ENCODE results near the gene PROB1. TPM values are rescaled to one million over a fixed set of nuclear protein-coding genes. Genes with fewer than 3 reads are reported as not detected.
"Not testable (repeated sequence)": the region's sequence is repeated elsewhere in the genome, so short reads cannot be mapped to it uniquely, and the experiment has no call there.

Gene PROB1
- total RNA-seq, 2 experiments from 2014 or later, result 5.2 to 6.2 TPM

DNA sequence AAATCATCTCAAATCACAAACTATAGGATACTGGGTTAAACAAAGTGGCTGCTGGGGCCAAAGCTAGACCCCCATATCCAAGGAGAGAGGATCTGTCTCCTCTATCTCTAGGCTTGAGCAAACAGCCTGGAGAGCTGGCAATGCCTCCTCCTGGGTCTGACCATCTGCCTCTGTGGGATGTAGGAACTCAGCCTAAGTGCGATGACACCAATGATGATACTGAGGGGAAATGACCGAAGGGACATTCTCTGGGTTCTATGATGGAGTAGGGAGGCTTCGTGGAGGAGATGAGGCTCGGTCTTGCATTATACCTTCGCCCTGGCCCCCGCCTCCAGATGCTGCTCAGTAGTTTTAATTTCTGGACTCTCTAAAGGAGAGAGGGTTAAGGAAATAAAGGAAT lies 18.2 kb upstream of the PROB1 start:
- Mint-ChIP-seq H3K27me3 (ENCODE audit: low read depth) (no peaks in the 10 kb centered on the region), H3K9me3 (ENCODE audit: insufficient read depth) (no peaks in the 10 kb centered on the region), H3K36me3 (ENCODE audit: low read depth) (peaks cover 4% of the 10 kb centered on the region), H3K27ac (no peak overlapping the region), H3K4me3 (no peak overlapping the region), H3K4me1 (ENCODE audit: low read depth) (peaks cover 51% of the 10 kb centered on the region)
- ATAC-seq (no peak), DNase-seq (no peak)
- ChIA-PET POLR2A (interaction anchor here (0.8 kb wide), 1 partner anchor 124 kb away, joined by 3 read pairs; no protein-coding TSS in a partner anchor), CTCF (interaction anchor here (1.0 to 18.4 kb wide), 4 partner anchors 9 to 220 kb away, joined by 3 to 538 read pairs (median 3); partner anchors contain the start of genes PAIP2 and SPATA24)

DNA sequence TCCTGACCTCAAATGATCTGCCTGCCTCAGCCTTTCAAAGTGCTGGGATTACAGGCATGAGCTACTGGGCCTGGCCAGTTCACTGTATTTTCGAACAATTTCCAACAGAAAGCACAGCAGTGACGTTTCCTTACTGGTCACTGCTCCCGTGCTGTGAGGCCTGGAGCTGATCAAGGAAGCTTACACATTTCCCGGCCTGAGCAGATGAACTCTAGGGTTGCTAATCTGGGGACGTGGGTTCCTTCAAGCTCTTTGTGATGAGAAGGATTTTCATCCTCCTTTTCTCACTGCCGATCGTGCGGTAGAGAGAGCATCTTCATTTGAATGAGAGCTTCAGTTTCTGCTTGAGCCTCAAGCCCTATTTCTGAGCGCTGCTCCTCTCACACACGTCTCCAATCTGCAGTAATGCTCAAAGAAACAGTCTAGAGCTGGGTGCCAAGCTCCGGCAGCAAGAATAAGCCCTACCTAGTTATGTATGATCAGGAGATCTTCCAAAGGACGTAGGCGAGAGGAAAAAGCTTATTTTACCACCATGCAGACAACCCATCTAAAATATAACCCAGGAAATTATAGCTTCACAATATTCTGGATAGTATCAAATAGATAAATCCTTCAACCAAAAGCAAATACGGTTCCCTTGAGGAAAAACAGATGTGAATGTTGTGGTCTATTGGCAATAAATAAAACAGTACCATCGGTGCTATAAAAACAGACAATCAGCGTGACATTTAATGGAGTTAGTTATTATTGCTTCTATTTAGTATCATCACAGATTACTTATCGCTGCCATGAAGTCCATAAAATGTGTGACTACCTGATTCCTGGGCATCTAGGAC lies 16.3 kb upstream of the PROB1 start:
- H3K27ac Mint-ChIP-seq, result no peak overlapping the region
- H3K9me3 Mint-ChIP-seq (ENCODE audit: insufficient read depth), result no peaks in the 10 kb centered on the region
- peaks cover 49% of the 10 kb centered on the region for H3K4me1 Mint-ChIP-seq (ENCODE audit: low read depth)
- ChIA-PET POLR2A (interaction anchor here (0.6 kb wide), 2 partner anchors 116 to 759 kb away, joined by 3 to 4 read pairs; no protein-coding TSS in a partner anchor), CTCF (interaction anchor here (0.6 to 18.4 kb wide), 5 partner anchors 9 to 154 kb away, joined by 3 to 538 read pairs (median 3); no protein-coding TSS in a partner anchor)
- no peak for DNase-seq
- peaks cover 4% of the 10 kb centered on the region for H3K36me3 Mint-ChIP-seq (ENCODE audit: low read depth)
- no peak overlapping the region for H3K4me3 Mint-ChIP-seq
- no peak for ATAC-seq
- no peaks in the 10 kb centered on the region for H3K27me3 Mint-ChIP-seq (ENCODE audit: low read depth)

DNA sequence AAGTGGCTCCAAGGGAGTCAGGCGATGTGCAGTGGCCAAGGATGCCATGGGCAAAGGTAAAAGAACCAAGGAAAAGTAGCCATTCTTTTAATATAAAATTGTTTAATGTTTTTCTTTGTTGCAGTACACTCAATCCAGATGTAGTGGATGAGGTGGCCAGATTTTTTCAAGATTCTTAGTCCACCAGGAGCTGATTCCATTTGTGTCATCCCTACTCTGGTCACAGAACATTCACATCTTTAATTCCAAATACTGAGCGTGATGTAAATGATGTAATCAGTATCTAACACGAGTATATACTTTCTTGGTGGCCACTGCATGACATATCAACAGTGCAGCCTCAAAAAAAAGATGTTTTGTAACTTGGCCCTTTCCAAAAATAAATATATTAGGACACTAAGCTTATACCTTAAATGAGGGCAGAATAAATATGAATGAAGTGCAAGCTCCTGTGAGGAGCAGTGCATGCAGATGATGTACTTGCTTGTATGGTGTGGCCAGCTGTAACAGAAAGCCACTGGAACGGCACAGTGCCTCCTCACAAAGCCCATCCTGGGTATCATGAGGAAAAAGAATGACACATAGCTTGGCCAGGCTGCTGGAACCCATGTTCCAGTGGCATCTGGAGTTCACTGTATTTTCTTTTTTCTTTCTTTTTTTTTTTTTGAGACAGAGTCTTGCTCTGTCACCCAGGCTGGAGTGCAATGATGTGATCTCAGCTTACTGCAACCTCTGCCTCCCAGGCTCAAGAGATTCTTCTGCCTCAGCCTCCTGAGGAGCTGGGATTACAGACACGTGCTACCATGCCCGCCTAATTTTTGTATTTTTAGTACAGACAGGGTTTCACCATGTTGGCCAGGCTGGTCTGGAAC lies 15.5 kb upstream of the PROB1 start:
- Mint-ChIP-seq H3K36me3 (ENCODE audit: low read depth) (peaks cover 4% of the 10 kb centered on the region), H3K4me1 (ENCODE audit: low read depth) (peaks cover 41% of the 10 kb centered on the region)

DNA sequence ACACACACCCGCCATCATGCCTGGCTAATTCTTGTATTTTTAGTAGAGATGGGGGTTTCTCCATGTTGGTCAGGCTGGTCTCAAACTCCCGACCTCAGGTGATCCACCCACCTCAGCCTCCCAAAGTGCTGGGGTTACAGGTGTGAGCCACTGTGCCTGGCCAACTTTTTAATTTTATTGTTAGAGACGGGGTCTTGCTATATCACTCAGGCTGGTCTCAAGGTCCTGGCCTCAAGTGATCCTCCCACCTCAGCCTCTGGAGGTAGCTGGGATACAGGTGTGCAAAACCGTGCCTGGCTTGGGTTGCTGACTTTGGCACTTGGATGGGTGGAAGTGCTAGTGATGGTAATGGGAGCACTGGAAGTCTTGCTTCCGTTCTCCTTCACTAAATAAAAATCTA lies 14.2 kb upstream of the PROB1 start:
- CTCF ChIA-PET, result interaction anchor here (3.4 to 18.4 kb wide), 2 partner anchors 12 to 108 kb away, joined by 23 to 538 read pairs; no protein-coding TSS in a partner anchor

More for the DNA sequence above, 15.5 kb upstream of the PROB1 start:
- ChIA-PET POLR2A (interaction anchor here (0.6 kb wide), 1 partner anchor 116 kb away, joined by 4 read pairs; no protein-coding TSS in a partner anchor), CTCF (interaction anchor here (0.6 to 18.4 kb wide), 3 partner anchors 11 to 123 kb away, joined by 3 to 538 read pairs (median 23); no protein-coding TSS in a partner anchor)
- no peaks in the 10 kb centered on the region for H3K27me3 Mint-ChIP-seq (ENCODE audit: low read depth)
- no peak overlapping the region for H3K4me3 Mint-ChIP-seq
- H3K27ac Mint-ChIP-seq, result no peak overlapping the region
- DNase-seq (no peak), ATAC-seq (no peak)
- H3K9me3 Mint-ChIP-seq (ENCODE audit: insufficient read depth), result no peaks in the 10 kb centered on the region

DNA sequence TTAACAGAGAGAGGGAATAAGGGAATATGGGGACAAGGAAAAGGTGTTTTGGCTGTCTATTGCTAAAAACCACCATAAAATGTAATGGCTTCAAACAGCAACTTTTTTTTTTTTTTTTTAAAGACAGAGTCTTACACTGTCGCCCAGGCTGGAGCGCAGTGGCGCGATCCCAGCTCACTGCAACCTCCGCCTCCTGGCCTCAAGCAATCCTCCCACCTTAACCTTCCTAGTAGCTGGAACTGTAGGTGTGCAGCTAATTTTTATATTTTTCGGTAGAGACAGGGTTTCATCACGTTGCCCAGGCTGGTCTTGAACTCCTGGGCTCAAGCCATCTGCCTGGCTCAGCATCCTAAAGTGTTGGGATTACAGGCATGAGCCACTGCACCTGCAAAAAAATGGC lies 13.3 kb upstream of the PROB1 start:
- DNase-seq, result no peak
- Mint-ChIP-seq H3K27ac (no peak overlapping the region), H3K9me3 (ENCODE audit: insufficient read depth) (no peaks in the 10 kb centered on the region), H3K4me3 (no peak overlapping the region), H3K27me3 (ENCODE audit: low read depth) (no peaks in the 10 kb centered on the region), H3K36me3 (ENCODE audit: low read depth) (no peaks in the 10 kb centered on the region), H3K4me1 (ENCODE audit: low read depth) (peaks cover 31% of the 10 kb centered on the region)
- CTCF ChIA-PET, result interaction anchor here (1.5 to 18.4 kb wide), 4 partner anchors 11 to 109 kb away, joined by 3 to 538 read pairs (median 13); partner anchors contain the start of gene PROB1
- POLR2A ChIA-PET, result no interaction called here
- no peak for ATAC-seq

More for the DNA sequence above, 14.2 kb upstream of the PROB1 start:
- H3K9me3 Mint-ChIP-seq (ENCODE audit: insufficient read depth); ATAC-seq; H3K27me3 Mint-ChIP-seq (ENCODE audit: low read depth); H3K4me3 Mint-ChIP-seq; POLR2A ChIA-PET; H3K27ac Mint-ChIP-seq; DNase-seq; H3K36me3 Mint-ChIP-seq (ENCODE audit: low read depth): not testable (repeated sequence)
- peaks cover 34% of the 10 kb centered on the region for H3K4me1 Mint-ChIP-seq (ENCODE audit: low read depth)

DNA sequence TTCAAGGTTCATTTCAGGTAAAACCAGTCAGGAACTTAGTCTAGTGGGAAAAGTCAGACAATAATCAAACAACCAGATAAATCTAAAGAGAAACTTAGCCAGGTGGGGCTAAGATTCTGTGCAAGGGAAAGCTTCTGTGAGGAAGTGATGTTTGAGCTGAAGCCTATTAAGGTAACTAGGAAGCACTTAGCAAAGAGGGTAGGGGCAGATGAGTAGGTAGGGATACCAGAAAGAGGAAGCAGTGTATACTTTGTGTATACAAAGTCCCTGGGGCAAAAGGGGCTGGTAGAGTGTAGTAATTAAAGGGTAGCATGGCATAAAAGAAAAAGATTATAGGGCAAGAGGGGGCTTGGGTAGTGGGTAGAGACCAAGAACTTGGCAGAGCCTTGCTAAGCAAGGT lies 12.6 kb upstream of the PROB1 start:
- Mint-ChIP-seq H3K4me3 (no peak overlapping the region), H3K36me3 (ENCODE audit: low read depth) (no peaks in the 10 kb centered on the region), H3K9me3 (ENCODE audit: insufficient read depth) (no peaks in the 10 kb centered on the region), H3K27ac (no peak overlapping the region), H3K4me1 (ENCODE audit: low read depth) (peaks cover 30% of the 10 kb centered on the region), H3K27me3 (ENCODE audit: low read depth) (no peaks in the 10 kb centered on the region)
- DNase-seq (no peak), ATAC-seq (no peak)
- ChIA-PET CTCF (interaction anchor here (1.5 to 3.5 kb wide), 3 partner anchors 11 to 14 kb away, joined by 3 to 21 read pairs (median 5); partner anchors contain the start of gene PROB1), POLR2A (interaction anchor here (1.5 kb wide), 1 partner anchor 114 kb away, joined by 4 read pairs; the partner anchor contains the start of gene MATR3)

DNA sequence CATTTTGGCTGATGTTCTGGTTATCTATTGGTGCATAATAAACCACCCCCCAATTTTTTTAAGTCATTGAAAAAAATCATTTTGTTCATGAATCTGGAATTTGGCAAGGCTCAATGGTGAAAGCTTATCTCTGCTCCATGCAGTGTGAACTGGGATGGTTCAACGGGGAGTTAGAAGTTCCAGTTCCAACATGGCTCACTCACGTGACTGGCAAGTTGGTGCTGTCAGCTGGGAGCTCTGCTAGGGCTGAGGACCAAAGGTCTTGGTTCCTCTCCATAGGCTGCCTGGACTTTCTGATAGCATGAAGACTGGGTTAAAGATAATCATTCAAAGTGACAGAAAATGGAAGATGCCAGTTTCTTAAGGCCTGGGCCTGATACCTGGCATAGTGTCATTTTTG lies 12.1 kb upstream of the PROB1 start:
- DNase-seq (no peak), ATAC-seq (no peak)
- Mint-ChIP-seq H3K27ac (no peak overlapping the region), H3K4me1 (ENCODE audit: low read depth) (peaks cover 29% of the 10 kb centered on the region), H3K9me3 (ENCODE audit: insufficient read depth) (no peaks in the 10 kb centered on the region), H3K27me3 (ENCODE audit: low read depth) (no peaks in the 10 kb centered on the region), H3K4me3 (no peak overlapping the region), H3K36me3 (ENCODE audit: low read depth) (no peaks in the 10 kb centered on the region)
- ChIA-PET POLR2A (interaction anchor here (1.5 to 2.4 kb wide), 2 partner anchors 9 to 114 kb away, joined by 4 to 9 read pairs; partner anchors contain the start of gene MATR3), CTCF (interaction anchor here (0.7 to 3.5 kb wide), 5 partner anchors 10 to 107 kb away, joined by 3 to 21 read pairs (median 5); partner anchors contain the start of gene PROB1)

DNA sequence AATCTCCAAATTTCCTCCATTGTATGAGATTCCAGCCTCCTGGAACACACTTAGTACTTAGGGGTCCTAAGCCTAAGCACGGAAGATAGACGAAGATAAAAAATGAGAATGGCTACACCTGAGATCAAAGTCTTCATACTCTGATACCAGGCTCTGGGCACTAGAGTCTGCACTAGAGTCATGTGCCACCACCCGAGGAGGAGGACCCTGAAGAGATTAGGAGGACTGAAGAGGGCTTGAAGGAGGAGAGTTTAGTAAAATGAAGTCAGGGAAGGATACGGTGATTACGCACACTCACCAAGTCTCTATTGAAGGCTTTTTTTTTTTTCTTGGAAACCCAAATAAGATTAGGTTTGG lies 9.6 kb upstream of the PROB1 start:
- no peak for DNase-seq

DNA sequence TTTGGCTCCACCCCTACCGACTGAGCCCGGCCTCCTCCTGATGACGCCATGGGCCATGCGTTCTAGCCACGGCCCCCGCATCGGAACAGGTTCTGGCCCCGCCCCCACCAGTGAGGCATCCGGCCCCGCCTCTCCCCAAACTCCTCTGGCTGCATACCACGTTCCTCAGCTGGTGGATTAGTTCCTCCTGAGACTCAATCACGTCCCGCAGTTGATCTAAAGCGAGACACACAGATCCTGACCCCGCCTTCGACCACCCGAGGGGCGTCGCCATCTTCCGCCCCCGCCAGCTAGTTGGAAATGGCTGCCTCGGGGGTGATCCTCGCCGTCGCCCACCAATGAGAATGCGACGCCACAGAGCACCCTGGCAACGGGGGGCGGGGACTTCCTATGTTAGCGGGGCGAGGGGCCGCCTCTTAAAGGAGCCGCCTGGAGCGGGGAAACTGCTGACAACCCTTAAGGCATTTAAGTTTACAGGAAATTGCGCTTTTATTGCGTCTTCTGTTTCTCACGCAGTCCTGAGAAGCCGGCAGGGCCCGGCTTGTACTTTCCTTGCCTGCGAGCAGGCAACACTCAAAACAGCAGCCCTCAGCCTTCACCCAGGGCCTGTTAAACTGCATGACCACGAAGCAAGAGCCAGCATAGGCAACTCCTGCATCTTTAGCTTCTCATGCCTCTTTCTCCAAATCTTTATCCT lies 9.0 kb upstream of the PROB1 start, which contains the start of gene SPATA24:
Gene SPATA24, minus strand, starts transcription at position 303 of the 697 bp plus-strand sequence. Its CDS starts 29 bp downstream, at position 274.
- H3K9me3 Mint-ChIP-seq (ENCODE audit: insufficient read depth), result no peaks in the 10 kb centered on the region
- ChIA-PET POLR2A (interaction anchor here (0.9 to 4.6 kb wide), 6 partner anchors 8 to 280 kb away, joined by 3 to 39 read pairs (median 5); partner anchors contain the start of genes MZB1, PAIP2 and PROB1), CTCF (interaction anchor here (0.9 to 4.2 kb wide), 16 partner anchors 9 to 524 kb away, joined by 3 to 17 read pairs (median 4); partner anchors contain the start of genes MZB1, PAIP2 and PROB1)
- peak within 1 kb of the TSS; percentile 100 for H3K27ac Mint-ChIP-seq
- peaks cover 40% of the 10 kb centered on the region for H3K4me1 Mint-ChIP-seq (ENCODE audit: low read depth)
- H3K36me3 Mint-ChIP-seq (ENCODE audit: low read depth), result peaks cover 6% of the 10 kb centered on the region
- H3K27me3 Mint-ChIP-seq (ENCODE audit: low read depth), result no peaks in the 10 kb centered on the region
- H3K4me3 Mint-ChIP-seq, result peak within 1 kb of the TSS; percentile 94
- peak; percentile 99 for DNase-seq
- peak; percentile 93 for ATAC-seq

More for the DNA sequence above, 9.6 kb upstream of the PROB1 start:
- ChIA-PET CTCF (interaction anchor here (1.1 to 4.2 kb wide), 6 partner anchors 11 to 63 kb away, joined by 3 to 17 read pairs (median 10); partner anchors contain the start of genes MZB1 and PAIP2), POLR2A (interaction anchor here (0.9 to 4.6 kb wide), 5 partner anchors 9 to 279 kb away, joined by 3 to 39 read pairs (median 5); partner anchors contain the start of genes MZB1, PAIP2 and PROB1)
- Mint-ChIP-seq H3K4me3 (peak overlapping the region; percentile 94), H3K36me3 (ENCODE audit: low read depth) (peaks cover 6% of the 10 kb centered on the region), H3K27me3 (ENCODE audit: low read depth) (no peaks in the 10 kb centered on the region), H3K4me1 (ENCODE audit: low read depth) (peaks cover 34% of the 10 kb centered on the region), H3K27ac (peak overlapping the region; percentile 100), H3K9me3 (ENCODE audit: insufficient read depth) (no peaks in the 10 kb centered on the region)
- ATAC-seq, result peak; percentile 3

DNA sequence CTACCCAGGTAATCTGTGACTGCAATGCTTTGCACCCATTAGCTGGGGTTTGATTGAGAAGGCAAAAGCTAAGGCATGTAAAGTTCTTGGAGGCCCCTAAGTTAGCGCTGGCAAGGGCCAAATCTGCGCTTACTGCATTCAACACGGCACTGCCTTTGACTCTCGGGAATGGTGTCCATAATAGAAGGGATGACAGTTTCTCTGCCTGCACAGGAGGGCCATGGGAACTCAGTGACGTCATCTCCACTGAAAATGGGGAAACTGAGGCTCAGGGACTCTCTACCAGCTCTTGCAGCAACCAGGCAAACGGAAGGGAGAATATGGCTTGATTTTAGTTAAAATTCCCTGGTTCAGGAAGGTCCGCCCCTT lies 8.5 kb upstream of the PROB1 start:
- Mint-ChIP-seq H3K4me3 (peak overlapping the region; percentile 94), H3K36me3 (ENCODE audit: low read depth) (peaks cover 6% of the 10 kb centered on the region), H3K4me1 (ENCODE audit: low read depth) (peaks cover 40% of the 10 kb centered on the region), H3K27ac (peak overlapping the region; percentile 100), H3K27me3 (ENCODE audit: low read depth) (no peaks in the 10 kb centered on the region), H3K9me3 (ENCODE audit: insufficient read depth) (no peaks in the 10 kb centered on the region)
- CTCF ChIA-PET, result interaction anchor here (0.9 to 4.2 kb wide), 17 partner anchors 9 to 524 kb away, joined by 3 to 17 read pairs (median 3); partner anchors contain the start of genes MZB1, PAIP2 and PROB1
- DNase-seq (no peak), ATAC-seq (no peak)
- POLR2A ChIA-PET, result interaction anchor here (1.0 to 4.6 kb wide), 3 partner anchors 8 to 162 kb away, joined by 4 to 39 read pairs (median 5); partner anchors contain the start of genes MZB1 and PROB1

All from activated CD8-positive, alpha-beta T cell treated with anti-CD3 and anti-CD28 coated beads, Interleukin-2, amount 10 ng/mL, durations not matched to agents 7 days and 5 days (primary cell).